K562 (cell line): ENCODE measurements around the gene MAZ. TPM values are rescaled to one million over a fixed set of nuclear protein-coding genes. Genes with fewer than 3 reads are reported as not detected.

Source experiments
- CHCHD3 ChIP-seq: fragments of 250-450 bp; sonication (Bioruptor Pico); IDR thresholded peaks from 2 replicates; pipeline ENCODE4 v2.1.2; 2022; ENCODE audit warnings: mild to moderate bottlenecking
- EWSR1 ChIP-seq: fragments of 450-650 bp; IDR thresholded peaks from 2 replicates; pipeline ENCODE4 v1.6.1; 2018; ENCODE audit warnings: borderline replicate concordance, mild to moderate bottlenecking, low read depth, moderate library complexity; ENCODE audit not compliant: partially characterized antibody
- HES1 ChIP-seq: fragments of 450-650 bp; IDR thresholded peaks from 2 replicates; pipeline ENCODE4 v1.6.1; 2016; ENCODE audit warnings: low read depth, mild to moderate bottlenecking, moderate library complexity
- HNRNPLL ChIP-seq: fragments of 200-400 bp; formaldehyde crosslinking; IDR thresholded peaks from 2 replicates; pipeline ENCODE4 v1.6.1; 2017; ENCODE audit warnings: low read length, low read depth, mild to moderate bottlenecking; ENCODE audit not compliant: poor library complexity, severe bottlenecking
- MCM7 ChIP-seq, 2 experiments: fragments of 450-650 bp; IDR thresholded peaks; 2 replicates each; pipeline ENCODE4 v1.6.1; 2016 to 2018
- MYC ChIP-seq, 2 experiments: fragments of 250-450 bp in 1 of 2; sonication (Bioruptor Pico) in 1 of 2; IDR thresholded peaks; 2 replicates each; pipeline versions ENCODE4 v1.5.1 to v1.6.1; 2012 to 2021; ENCODE audit warnings: low read depth in 2 of 2, borderline replicate concordance in 1 of 2, improper control_type of control experiment in 1 of 2, low read length in 1 of 2, mild to moderate bottlenecking in 1 of 2, moderate library complexity in 1 of 2
- NCOA1 ChIP-seq: fragments of 450-650 bp; IDR thresholded peaks from 2 replicates; pipeline ENCODE4 v1.6.1; 2016; ENCODE audit warnings: low read depth
- NONO ChIP-seq, 2 experiments: fragments of 200-400 bp in 1 of 2; fragments of 450-650 bp in 1 of 2; formaldehyde crosslinking in 1 of 2; IDR thresholded peaks; 2 replicates each; pipeline ENCODE4 v1.6.1; 2017; ENCODE audit warnings: low read depth in 2 of 2, mild to moderate bottlenecking in 2 of 2, moderate library complexity in 2 of 2, low read length in 1 of 2
- PHB2 ChIP-seq: fragments of 450-650 bp; IDR thresholded peaks from 2 replicates; pipeline ENCODE4 v1.6.1; 2017; ENCODE audit warnings: low read depth
- TCF7 ChIP-seq: sonication (generic); IDR thresholded peaks from 2 replicates; pipeline ENCODE4 v1.6.1; 2016; ENCODE audit warnings: antibody characterized with exemption, borderline replicate concordance
- TCF7L2 ChIP-seq: fragments of 150-350 bp; IDR thresholded peaks from 2 replicates; pipeline ENCODE4 v1.6.1; 2016; ENCODE audit warnings: low read depth, mild to moderate bottlenecking, low read length, moderate library complexity
- ZBED1 ChIP-seq: IDR thresholded peaks from 2 replicates; pipeline ENCODE4 v1.6.1; 2014
- ZEB2 ChIP-seq: fragments of 450-650 bp; IDR thresholded peaks from 2 replicates; pipeline ENCODE4 v1.6.1; 2016
- ZNF431 ChIP-seq: sonication (generic); formaldehyde crosslinking; IDR thresholded peaks from 2 replicates; pipeline ENCODE4 v1.8.0; 2022; ENCODE audit warnings: mild to moderate bottlenecking, missing genetic modification reagents
- ZNF511 ChIP-seq: sonication (generic); formaldehyde crosslinking; IDR thresholded peaks from 2 replicates; pipeline ENCODE4 v1.8.0; 2022; ENCODE audit warnings: mild to moderate bottlenecking, missing genetic modification reagents
- polyA plus RNA-seq, 8 experiments: library from polyadenylated mRNA; depleted of rRNA in 4 of 8; stranded (reverse) in 5 of 8; unstranded in 3 of 8; fragments of >200 nt; fragmentation: Nextera tagmentation in 2 of 8; fragmentation: Illumina TruSeq in 1 of 8; extraction: Ambion mirVana in 2 of 8; extraction: Trizol in 1 of 8; gene quantifications; 2 replicates each; pipeline versions ENCODE4 v1.2.1 to v1.2.3, GENCODE V29; 2011 to 2014; ENCODE audit warnings: inconsistent platforms in 1 of 8, missing spikeins in 1 of 8
- total RNA-seq, 7 experiments: library from RNA; depleted of rRNA in 6 of 7; stranded (reverse); fragments of >200 nt in 6 of 7; fragmentation: Illumina TruSeq in 2 of 7; extraction: Trizol in 2 of 7; gene quantifications; 2 replicates each; pipeline versions ENCODE4 v1.2.1 to v1.2.3, GENCODE V29; 2011 to 2021; ENCODE audit warnings: low replicate concordance in 1 of 7
- TF ChIP-seq, protein P1 (sequence below): fragments of 450-650 bp; formaldehyde crosslinking; IDR thresholded peaks from 2 replicates; pipeline ENCODE4 v1.4.0; 2020; ENCODE audit warnings: mild to moderate bottlenecking, mixed read lengths
- TF ChIP-seq, protein P2 (sequence below): fragments of 250-450 bp; sonication (Bioruptor Pico); IDR thresholded peaks from 2 replicates; pipeline ENCODE4 v1.8.0; 2022; ENCODE audit warnings: inconsistent platforms
- TF ChIP-seq, protein P3 (sequence below): fragments of 250-450 bp; sonication (Bioruptor Pico); IDR thresholded peaks from 2 replicates; pipeline ENCODE4 v1.4.0; 2020; ENCODE audit warnings: mild to moderate bottlenecking, moderate library complexity

MAZ gene
- total and polyA plus RNA-seq, 9 of the 15 experiments (the other 6 are each of a cell fraction or from before 2014, with no cell fraction given): 45.4 to 532 (median 250) TPM

DNA sequence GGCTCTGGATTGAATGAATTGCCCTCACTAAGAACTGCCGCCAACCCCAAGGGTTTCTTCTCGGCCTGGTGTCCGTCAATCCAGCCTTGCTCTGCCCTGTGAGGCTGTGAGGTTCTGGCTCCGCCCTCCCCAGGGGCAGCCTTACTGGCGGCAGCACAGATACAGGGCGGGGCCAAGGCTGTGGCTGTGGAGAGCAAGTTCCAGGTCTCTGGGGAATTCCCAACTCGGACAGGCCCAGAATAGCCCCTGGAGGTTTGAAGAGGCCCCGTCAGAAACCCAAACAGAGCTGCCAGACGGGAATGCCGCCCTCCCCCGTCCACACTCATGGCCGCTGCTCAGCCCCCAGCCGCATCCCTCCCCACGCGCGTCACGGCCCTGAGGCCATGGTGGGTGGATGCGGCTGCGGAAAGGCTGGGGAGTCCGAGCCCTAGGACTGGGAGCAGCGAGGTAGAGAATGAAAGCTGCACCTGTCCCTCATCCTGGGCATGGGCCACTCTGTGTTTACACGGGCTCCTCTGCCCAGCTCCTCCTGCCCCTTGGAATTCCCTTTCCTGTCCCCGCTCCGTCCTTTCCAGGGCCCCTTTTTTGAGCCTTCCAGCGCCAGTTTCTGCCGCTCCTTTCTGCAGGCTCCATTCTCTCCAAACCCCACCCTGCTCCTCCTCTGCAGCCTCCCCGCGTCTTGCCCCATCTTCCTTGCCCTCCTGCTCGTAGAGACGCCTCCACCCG lies 5.0 kb downstream of the MAZ start (continued):
- TF ChIP-seq, protein P1, sequence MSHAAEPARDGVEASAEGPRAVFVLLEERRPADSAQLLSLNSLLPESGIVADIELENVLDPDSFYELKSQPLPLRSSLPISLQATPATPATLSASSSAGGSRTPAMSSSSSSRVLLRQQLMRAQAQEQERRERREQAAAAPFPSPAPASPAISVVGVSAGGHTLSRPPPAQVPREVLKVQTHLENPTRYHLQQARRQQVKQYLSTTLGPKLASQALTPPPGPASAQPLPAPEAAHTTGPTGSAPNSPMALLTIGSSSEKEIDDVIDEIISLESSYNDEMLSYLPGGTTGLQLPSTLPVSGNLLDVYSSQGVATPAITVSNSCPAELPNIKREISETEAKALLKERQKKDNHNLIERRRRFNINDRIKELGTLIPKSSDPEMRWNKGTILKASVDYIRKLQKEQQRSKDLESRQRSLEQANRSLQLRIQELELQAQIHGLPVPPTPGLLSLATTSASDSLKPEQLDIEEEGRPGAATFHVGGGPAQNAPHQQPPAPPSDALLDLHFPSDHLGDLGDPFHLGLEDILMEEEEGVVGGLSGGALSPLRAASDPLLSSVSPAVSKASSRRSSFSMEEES (CRISPR knock-in tag): no peak
- TF ChIP-seq PHB2 (no peak), HES1 (no peak), NONO (IDR thresholded peaks at IDR 0.05; ENCODE audit: low read depth in 2 of 2, low read length in 1 of 2) (no peak), MCM7 (IDR thresholded peaks at IDR 0.05) (no peak), TCF7L2 (no peak), ZEB2 (no peak), MYC (IDR thresholded peaks at IDR 0.05; ENCODE audit: low read depth, low read length) (no peak), MYC (CRISPR knock-in tag; IDR thresholded peaks at IDR 0.05; ENCODE audit: borderline replicate concordance, low read depth) (no peak), CHCHD3 (no peak), NCOA1 (no peak), ZNF431 (CRISPR knock-in tag) (no peak), TCF7 (no peak), HNRNPLL (peak; percentile 38), ZNF511 (CRISPR knock-in tag) (no peak), ZBED1 (peak; percentile 65; the same call in 1 of the 2 replicates), EWSR1 (no peak)
- TF ChIP-seq, protein P2, sequence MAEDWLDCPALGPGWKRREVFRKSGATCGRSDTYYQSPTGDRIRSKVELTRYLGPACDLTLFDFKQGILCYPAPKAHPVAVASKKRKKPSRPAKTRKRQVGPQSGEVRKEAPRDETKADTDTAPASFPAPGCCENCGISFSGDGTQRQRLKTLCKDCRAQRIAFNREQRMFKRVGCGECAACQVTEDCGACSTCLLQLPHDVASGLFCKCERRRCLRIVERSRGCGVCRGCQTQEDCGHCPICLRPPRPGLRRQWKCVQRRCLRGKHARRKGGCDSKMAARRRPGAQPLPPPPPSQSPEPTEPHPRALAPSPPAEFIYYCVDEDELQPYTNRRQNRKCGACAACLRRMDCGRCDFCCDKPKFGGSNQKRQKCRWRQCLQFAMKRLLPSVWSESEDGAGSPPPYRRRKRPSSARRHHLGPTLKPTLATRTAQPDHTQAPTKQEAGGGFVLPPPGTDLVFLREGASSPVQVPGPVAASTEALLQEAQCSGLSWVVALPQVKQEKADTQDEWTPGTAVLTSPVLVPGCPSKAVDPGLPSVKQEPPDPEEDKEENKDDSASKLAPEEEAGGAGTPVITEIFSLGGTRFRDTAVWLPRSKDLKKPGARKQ: no peak
- TF ChIP-seq, protein P3, sequence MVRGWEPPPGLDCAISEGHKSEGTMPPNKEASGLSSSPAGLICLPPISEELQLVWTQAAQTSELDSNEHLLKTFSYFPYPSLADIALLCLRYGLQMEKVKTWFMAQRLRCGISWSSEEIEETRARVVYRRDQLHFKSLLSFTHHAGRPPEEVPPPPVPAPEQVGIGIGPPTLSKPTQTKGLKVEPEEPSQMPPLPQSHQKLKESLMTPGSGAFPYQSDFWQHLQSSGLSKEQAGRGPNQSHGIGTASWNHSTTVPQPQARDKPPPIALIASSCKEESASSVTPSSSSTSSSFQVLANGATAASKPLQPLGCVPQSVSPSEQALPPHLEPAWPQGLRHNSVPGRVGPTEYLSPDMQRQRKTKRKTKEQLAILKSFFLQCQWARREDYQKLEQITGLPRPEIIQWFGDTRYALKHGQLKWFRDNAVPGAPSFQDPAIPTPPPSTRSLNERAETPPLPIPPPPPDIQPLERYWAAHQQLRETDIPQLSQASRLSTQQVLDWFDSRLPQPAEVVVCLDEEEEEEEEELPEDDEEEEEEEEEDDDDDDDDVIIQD (CRISPR knock-in tag): no peak
